Stimulated activated CD8-positive, alpha-beta memory T cell treated with anti-CD3 and anti-CD28 coated beads, Interleukin-12 subunit alpha, Interleukin-12 subunit beta, amount 100 ng/mL, for 4 hours (primary cell): ENCODE measurements around the gene RRH.
"Not testable (repeated sequence)": the region's sequence is repeated elsewhere in the genome, so short reads cannot be mapped to it uniquely, and the experiment has no call there.

Experiments
- DNase-seq: peaks from one replicate; pipeline ENCODE4 v3.0.0-alpha.2; 2020; ENCODE audit warnings: low read depth

RRH gene

DNA sequence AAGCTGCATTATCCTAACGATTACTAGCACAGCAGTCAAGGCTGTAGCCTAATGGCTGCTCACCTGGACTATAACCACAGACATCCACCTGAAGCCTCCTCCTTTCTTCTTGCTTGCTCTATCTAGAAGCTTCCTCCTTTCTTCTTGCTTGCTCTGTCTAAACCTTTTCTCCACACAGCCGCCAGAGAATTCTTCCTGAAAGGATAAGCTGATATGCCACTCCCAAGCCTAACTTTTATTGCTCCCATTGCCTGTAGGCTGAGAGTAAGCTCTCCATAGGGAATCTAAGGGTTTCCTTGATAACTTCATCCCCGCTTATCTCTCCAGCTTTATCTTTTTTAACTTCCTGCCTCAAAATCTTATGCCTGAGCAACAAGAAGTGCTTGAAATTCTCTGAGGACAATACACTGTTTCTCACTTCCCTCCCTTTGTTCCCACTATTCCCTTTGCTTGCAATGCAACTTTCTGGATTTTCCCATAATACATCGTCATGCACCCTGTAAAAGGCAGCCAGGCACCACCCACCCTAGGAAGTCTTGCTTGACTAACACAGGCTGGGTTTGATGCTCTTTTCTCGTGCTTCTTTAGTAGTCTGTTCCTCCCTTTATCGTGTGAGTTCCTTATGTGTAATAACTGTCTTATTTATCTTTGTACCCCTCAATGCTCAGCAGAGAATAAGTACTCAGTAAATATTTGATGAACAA lies 18.8 kb downstream of the RRH start:
- no peak for DNase-seq

GRCh38 chr4:109847896-109848442 lies 20.2 kb downstream of the RRH start, which contains the start of gene LRIT3:
LRIT3 (plus strand) TSS chr4:109848107; CDS start chr4:109848202, 95 bp downstream.
- no peak for DNase-seq

DNA sequence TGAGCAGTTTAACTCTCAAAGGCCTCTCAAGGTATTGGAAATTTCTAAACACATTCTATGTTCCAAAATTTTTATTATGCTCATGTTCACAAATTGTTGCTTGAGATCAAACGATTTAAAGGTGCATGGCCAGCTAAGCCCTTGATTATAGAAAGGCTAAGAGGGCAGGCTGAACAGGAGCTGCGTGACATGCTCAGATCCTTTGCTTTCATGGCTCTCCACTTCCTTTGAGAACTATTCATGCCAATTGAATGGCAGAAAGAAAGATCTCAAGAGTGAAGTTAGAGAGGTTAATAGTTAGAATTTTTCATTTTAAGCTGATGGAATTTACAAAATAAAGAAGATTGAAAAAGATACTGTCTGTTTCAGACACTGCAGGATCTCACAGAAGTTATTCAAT lies 20.7 kb downstream of the RRH start:
- no peak for DNase-seq

DNA sequence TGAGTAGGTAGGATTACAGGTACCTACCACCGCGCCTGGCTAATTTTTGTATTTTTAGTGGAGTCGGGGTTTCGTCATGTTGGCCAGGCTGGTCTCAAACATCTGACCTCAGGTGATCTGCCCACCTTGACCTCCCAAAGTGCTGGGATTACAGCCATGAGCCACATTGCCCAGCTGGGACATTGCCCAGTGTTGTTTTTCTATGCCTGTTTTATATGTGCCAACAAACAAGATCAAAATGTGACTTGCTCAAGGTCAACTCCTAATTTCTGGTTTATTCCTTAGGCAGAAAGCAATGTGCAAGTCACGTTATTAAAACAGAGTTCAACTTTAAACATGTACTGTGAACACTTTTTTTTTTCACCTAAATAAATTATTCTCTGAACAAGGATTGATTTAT lies 22.8 kb downstream of the RRH start:
- DNase-seq = no peak

- DNase-seq = not testable (repeated sequence)
These were observed 31.9 kb downstream of the RRH start for GRCh38 chr4:109859426-109860300.

GRCh38 chr4:109861271-109861670 lies 33.5 kb downstream of the RRH start:
- DNase-seq = no peak

DNA sequence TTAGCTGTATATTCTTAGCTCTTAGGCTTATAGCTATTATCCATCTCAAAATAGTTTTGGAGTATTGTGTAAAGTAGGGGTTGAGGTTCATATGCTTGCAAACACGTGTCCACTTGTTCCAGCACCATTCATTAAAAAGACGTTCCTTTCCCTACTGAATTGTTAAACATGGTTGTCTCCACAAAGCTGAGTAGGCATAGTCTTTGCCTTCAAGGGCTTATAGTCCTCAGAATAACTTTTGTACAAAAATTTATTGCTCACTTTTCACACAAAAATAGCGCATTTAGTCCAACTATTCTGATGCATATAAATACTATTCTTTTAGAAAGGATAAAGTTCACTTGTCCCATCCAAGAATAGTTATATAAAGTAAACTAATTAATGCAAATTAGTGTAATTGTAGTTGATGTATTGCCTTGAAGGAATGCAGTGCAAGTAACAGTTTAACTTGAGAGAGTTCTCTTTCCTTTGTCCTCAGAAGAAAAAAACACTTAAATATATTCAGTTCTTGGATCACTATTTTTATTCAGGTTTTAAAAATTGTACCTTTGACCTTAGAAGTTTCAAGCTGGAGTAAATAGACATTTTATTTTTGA lies 34.2 kb downstream of the RRH start:
- DNase-seq = no peak

DNA sequence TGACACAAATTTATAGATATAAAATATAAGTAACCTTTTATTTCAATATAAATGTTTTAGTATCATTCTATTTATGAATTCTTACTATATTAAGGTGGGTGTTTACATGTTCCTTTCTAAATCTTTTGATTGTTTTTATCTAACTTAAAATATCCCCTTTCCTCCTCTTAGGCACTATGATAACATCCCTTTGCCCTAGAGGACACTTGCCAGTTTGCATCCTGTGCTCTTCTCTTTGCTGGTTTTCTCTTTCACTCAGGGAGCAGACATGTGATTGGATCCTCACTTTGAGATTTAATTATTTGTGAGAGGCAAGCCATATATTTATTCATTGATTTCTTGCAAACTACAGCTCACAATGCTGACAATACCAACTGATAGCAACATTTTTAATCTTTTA lies 36.4 kb downstream of the RRH start:
- no peak for DNase-seq

GRCh38 chr4:109870061-109870460 lies 42.3 kb downstream of the RRH start:
- no peak for DNase-seq

DNA sequence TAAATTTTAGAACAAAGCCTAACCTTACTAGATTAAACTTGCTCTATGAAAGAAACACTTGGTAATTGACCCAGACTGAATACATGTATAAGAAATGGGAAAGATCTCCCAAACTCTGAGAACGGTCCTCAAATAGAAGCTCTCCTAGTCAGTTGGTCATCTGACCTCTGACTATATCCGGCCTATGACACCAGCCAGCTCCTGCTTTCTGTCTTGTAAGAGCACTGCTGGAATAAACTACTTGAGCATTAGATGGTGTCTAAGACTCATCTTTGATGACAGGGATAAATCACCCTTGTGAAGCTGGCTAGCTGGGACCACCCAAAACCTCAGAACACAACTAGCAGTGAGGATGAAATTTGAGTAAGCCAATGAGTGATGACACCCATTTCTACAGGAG lies 44.3 kb downstream of the RRH start:
- no peak for DNase-seq

- no peak for DNase-seq
These were observed 45.3 kb downstream of the RRH start for GRCh38 chr4:109872950-109873656.

- no peak for DNase-seq
These were observed 46.2 kb downstream of the RRH start for GRCh38 chr4:109873791-109874514.

- no peak for DNase-seq
These were observed 47.3 kb downstream of the RRH start for GRCh38 chr4:109875106-109875505.

DNA sequence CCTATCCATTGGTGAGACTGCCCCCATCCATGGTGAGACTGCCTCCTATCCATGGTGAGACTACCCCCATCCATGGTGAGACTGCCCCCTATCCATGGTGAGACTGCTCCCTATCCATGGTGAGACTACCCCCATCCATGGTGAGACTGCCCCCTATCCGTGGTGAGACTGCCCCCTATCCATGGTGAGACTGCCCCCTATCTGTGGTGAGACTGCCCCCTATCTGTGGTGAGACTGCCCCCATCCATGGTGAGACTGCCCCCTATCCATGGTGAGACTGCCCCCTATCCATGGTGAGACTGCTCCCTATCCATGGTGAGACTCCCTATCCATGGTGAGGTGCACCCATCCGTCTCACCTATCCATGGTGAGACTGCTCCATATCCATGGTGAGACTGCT lies 47.8 kb downstream of the RRH start:
- DNase-seq = not testable (repeated sequence)

DNA sequence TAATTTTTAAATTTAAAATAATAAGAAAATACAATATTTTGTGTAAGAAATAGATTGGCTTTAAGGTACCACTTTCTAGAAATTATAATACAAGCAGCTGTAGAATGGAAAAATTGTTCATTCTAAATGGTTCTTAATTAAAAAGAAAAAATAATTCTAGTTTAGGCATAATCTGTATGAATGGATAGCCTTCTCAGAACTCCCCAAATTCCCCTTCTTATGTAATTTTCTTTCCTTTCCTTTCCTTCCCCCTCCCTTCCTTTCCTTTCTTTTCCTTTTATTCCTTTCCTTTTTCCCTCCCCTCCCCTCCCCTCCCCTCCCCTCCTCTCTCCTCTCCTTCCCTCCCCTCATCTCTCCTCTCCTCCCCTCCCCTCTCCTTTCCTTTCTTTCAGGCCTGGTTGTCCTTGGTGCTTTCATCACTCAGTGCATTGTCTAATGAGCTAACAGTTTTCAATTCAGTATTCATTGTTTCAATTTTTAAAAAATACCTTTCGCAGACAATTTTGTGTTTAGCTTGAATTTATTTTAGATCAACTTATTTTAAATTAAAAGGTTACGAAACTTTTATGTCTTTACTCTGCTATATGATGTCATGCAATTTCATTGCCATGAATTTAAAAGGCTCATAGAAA lies 49.0 kb downstream of the RRH start:
- no peak for DNase-seq

DNA sequence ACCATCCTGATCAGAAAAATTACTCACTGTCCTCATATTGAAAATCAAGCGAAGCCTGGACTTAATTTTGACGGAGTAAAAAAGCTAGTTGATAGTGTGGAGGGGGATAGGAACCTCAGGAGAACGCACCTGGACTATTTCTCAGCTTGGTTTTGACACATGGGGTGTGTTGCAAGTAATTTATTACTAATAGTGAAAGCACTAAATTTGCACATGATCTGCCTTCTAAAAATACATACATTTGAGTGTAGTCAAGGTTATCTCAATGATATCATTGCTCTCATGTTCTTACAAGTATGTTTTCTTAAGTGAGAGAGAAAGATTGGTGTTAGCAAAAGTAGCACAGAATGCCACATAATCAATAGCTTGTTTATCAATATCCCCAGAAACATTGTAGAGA lies 49.6 kb downstream of the RRH start:
- no peak for DNase-seq

GRCh38 chr4:109878355-109878754 lies 50.6 kb downstream of the RRH start:
- no peak for DNase-seq

DNA sequence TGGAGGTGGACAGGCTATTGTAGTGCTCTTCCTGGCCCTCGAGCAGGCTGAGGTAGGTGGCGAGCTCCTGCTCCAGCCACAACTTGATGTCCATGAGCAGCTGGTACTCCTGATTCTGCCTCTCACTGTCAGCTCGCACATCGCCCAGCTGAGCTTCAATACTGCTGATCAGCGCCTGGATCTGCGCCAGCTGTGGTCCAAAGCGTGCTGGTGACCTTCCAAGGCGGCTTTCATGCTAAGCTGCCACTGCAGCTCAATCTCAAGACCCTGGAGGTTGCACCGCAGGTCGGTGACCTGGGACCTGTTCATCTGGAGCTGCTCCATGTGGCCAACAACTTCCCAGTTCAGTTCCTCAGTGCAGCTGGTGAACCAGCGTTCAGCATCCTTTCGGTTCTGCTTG lies 51.3 kb downstream of the RRH start:
- DNase-seq = no peak

DNA sequence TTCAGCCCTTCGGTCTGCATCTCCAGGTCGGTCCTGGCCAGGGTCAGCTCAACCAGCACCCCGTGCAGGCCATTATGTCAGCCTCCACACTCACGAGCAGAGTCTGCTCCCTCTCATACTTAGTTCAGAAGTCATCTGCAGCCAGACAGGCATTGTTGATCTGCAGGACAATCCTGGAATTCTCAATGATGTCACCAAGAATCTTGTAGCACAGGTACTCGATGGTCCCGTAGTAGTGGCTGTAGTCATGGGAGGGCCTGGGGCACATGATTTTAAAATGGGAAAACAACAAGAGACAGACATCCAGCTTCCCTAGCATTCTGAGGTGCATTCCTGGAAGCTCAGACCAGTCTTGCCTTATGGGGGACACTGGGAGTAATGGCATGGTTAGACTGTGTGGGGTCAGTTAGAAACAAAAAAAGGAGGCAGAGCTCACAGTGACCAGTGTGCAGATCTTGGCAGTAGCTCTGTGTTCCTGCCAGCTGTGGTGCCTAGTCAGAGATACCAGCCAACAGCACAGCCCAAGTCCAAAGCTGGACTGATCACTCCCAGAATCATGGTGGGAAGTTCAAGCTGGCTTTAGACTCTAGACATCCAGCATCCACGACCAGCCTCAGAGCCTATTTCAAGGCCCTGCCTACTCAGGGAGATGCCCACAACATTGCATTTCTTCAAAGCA lies 52.0 kb downstream of the RRH start:
- no peak for DNase-seq

- no peak for DNase-seq
These were observed 58.5 kb downstream of the RRH start for GRCh38 chr4:109886303-109886702.
